Upper lobe of left lung (tissue), 4 donors: ENCODE results near the gene PDGFC.

ENCODE experiments used
- CTCF ChIP-seq, 6 experiments: fragments of 450-650 bp in 4 of 6; fragments of 200-600 bp in 2 of 6; sonication (generic) in 2 of 6; IDR thresholded peaks; one replicate each; pipeline ENCODE4 v1.5.1; 2016 to 2019; ENCODE audit warnings: antibody characterized with exemption in 6 of 6
- POLR2A ChIP-seq, 4 donors: fragments of 450-650 bp; IDR thresholded peaks; one replicate each; pipeline ENCODE4 v1.5.1; 2016 to 2017; ENCODE audit warnings: antibody characterized with exemption in 4 of 4, mild to moderate bottlenecking in 2 of 4
- POLR2AphosphoS5 ChIP-seq, 2 donors: sonication (generic); formaldehyde crosslinking; IDR thresholded peaks; one replicate each; pipeline ENCODE4 v1.5.1; 2017; ENCODE audit warnings: antibody characterized with exemption in 2 of 2

DNA sequence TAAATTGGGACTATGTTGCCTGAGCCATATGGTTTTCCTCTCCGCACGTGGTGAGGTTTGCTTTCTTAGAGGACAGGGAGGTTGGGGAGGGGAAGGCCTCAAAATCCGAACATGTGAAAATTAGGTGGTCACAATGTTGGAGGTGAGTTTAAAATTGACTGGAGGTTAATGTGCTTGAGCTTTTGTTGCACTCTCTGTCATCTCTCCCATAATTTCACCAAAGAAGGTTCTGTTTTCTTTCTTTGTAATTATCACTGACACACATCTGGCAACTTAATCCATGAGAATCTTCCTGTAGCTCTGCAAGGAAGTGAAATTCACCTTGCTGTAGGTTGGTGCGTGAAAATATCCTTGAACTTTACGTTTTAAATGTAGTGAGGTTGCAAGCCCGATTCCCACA, 225.5 kb downstream of the PDGFC start:
- TF ChIP-seq CTCF (IDR thresholded peaks at IDR 0.05), result no peak
- TF ChIP-seq POLR2AphosphoS5 (IDR thresholded peaks at IDR 0.05), result no peak
- no peak for TF ChIP-seq POLR2A (IDR thresholded peaks at IDR 0.05)
